ENCODE measurements around the gene ALKBH1.
"Not testable (repeated sequence)": the region's sequence is repeated elsewhere in the genome, so short reads cannot be mapped to it uniquely, and the experiment has no call there.

ALKBH1 gene

DNA sequence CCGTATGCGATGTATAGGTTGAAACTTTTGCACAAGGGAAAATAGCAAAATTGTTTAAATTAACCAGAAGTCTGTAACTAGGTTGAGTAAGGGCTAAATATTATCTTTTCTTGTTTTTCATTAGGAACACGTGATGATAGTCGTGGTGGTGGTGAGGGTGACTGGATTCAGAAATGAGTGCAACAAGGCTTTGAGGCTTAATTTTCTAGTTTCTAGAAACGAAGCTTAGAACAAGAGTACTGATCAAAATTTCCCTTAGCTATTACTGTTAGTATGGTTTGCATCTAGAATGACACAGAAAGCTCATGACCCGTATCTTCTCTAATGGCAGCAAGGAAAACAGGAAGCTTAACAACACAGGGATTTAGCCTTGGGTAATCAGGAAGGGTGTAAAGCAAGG lies 7.1 kb upstream of the ALKBH1 start:
- Histone ChIP-seq H3K4me1 (ENCODE audit: control insufficient read depth, insufficient read depth, low read length) (no peaks in the 10 kb centered on the region), H3K36me3 (ENCODE audit: control insufficient read depth, insufficient read depth, low read length) (peaks cover 17% of the 10 kb centered on the region), H3K4me3 (ENCODE audit: low read length) (no peak overlapping the region), H3K27me3 (ENCODE audit: control insufficient read depth, insufficient read depth, low read length) (no peaks in the 10 kb centered on the region), H3K27ac (ENCODE audit: low read depth, low read length) (no peak overlapping the region), H3K9ac (ENCODE audit: low read length) (no peak overlapping the region)

DNA sequence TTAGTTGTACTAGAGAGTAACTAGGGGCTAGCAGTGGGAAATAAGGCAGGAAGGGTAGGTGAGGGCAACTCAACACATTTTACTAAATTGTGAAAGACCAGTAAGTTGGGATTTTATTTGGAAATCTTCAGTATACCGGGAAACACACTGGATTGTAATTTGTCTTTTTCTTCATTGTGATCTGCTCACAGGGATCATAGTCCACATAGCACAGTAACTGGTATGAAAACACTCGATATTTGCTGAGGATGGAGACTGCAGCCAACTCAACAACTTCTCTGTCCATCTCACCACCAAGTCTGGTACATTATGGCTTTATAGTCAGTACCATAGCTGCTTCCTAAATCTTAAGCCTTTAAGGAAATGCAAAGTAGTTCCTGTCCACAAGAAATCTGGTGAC lies 2.5 kb upstream of the ALKBH1 start:
- Histone ChIP-seq H3K27me3 (ENCODE audit: control insufficient read depth, insufficient read depth, low read length) (no peaks in the 10 kb centered on the region), H3K4me3 (ENCODE audit: low read length) (no peak overlapping the region)

GRCh38 chr14:77709412-77709811 lies 1.6 kb upstream of the ALKBH1 start:
- H3K27ac ChIP-seq (ENCODE audit: low read depth, low read length), result no peak overlapping the region
- peaks cover 22% of the 10 kb centered on the region for H3K4me1 ChIP-seq (ENCODE audit: control insufficient read depth, insufficient read depth, low read length)
- H3K36me3 ChIP-seq (ENCODE audit: control insufficient read depth, insufficient read depth, low read length), result peaks cover 9% of the 10 kb centered on the region
- no peak overlapping the region for H3K4me3 ChIP-seq (ENCODE audit: low read length)
- H3K27me3 ChIP-seq (ENCODE audit: control insufficient read depth, insufficient read depth, low read length), result no peaks in the 10 kb centered on the region
- no peak overlapping the region for H3K9ac ChIP-seq (ENCODE audit: low read length)

More for the DNA sequence above, 2.5 kb upstream of the ALKBH1 start:
- H3K4me1 ChIP-seq (ENCODE audit: control insufficient read depth, insufficient read depth, low read length), result peaks cover 22% of the 10 kb centered on the region
- peaks cover 10% of the 10 kb centered on the region for H3K36me3 ChIP-seq (ENCODE audit: control insufficient read depth, insufficient read depth, low read length)
- no peak overlapping the region for H3K9ac ChIP-seq (ENCODE audit: low read length)
- H3K27ac ChIP-seq (ENCODE audit: low read depth, low read length), result no peak overlapping the region

GRCh38 chr14:77708749-77709148 lies 926 bp upstream of the ALKBH1 start:
- Histone ChIP-seq H3K4me1 (ENCODE audit: control insufficient read depth, insufficient read depth, low read length) (peaks cover 22% of the 10 kb centered on the region), H3K4me3 (ENCODE audit: low read length) (peak overlapping the region; percentile 99), H3K9ac (ENCODE audit: low read length) (no peak overlapping the region), H3K27me3 (ENCODE audit: control insufficient read depth, insufficient read depth, low read length) (no peaks in the 10 kb centered on the region), H3K36me3 (ENCODE audit: control insufficient read depth, insufficient read depth, low read length) (peaks cover 12% of the 10 kb centered on the region), H3K27ac (ENCODE audit: low read depth, low read length) (no peak overlapping the region)

DNA sequence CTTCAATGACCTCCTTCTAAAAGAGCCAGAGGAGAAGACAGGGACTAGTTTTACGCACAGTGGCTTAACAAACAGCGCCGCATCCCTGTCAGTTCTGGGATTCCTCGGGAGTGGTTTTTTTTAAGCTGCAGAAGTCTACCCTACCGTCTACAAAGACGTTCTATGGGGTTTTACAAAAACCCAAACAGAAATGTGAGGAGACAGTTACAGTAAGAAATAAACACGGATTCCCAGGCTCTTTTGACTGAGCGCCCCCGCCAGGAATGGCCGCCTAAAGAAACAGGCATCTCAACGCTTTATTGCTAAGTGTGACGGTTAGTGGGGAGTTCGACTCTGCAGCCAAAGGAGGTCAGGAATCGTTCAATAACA lies 484 bp downstream of the ALKBH1 start:
- Histone ChIP-seq H3K36me3 (ENCODE audit: control insufficient read depth, insufficient read depth, low read length) (peaks cover 12% of the 10 kb centered on the region), H3K27ac (ENCODE audit: low read depth, low read length) (peak overlapping the region; percentile 68), H3K4me3 (ENCODE audit: low read length) (peak overlapping the region; percentile 99), H3K4me1 (ENCODE audit: control insufficient read depth, insufficient read depth, low read length) (peaks cover 22% of the 10 kb centered on the region), H3K27me3 (ENCODE audit: control insufficient read depth, insufficient read depth, low read length) (no peaks in the 10 kb centered on the region), H3K9ac (ENCODE audit: low read length) (peak overlapping the region; percentile 96)

DNA sequence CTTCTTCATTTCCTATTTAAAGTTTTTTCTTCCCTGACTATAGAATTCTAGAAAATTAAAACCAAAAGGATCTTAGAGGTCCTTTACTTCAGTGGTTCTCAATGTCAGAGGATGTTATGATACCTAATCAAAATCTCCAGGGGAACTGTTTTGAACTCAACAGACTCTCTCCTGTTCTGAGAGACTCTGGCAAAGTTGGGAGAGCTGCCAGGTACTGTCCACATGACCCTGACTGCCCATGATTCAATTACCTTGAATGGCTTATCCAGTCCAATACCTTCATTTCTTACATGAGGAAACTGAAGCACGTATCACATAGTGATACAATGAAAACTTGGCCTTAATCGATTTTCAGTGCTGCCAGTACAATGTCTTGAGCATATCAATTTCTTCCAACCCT lies 16.6 kb downstream of the ALKBH1 start:
- Histone ChIP-seq H3K27me3 (ENCODE audit: control insufficient read depth, insufficient read depth, low read length) (no peaks in the 10 kb centered on the region), H3K27ac (ENCODE audit: low read depth, low read length) (no peak overlapping the region), H3K4me3 (ENCODE audit: low read length) (no peak overlapping the region), H3K36me3 (ENCODE audit: control insufficient read depth, insufficient read depth, low read length) (peaks cover 9% of the 10 kb centered on the region), H3K4me1 (ENCODE audit: control insufficient read depth, insufficient read depth, low read length) (no peaks in the 10 kb centered on the region), H3K9ac (ENCODE audit: low read length) (no peak overlapping the region)

- H3K4me3 ChIP-seq (ENCODE audit: low read length), result no peak overlapping the region
- no peak overlapping the region for H3K9ac ChIP-seq (ENCODE audit: low read length)
- H3K27me3 ChIP-seq (ENCODE audit: control insufficient read depth, insufficient read depth, low read length), result no peaks in the 10 kb centered on the region
- peak overlapping the region; percentile 64 for H3K27ac ChIP-seq (ENCODE audit: low read depth, low read length)
- peaks cover 9% of the 10 kb centered on the region for H3K4me1 ChIP-seq (ENCODE audit: control insufficient read depth, insufficient read depth, low read length)
- peaks cover 4% of the 10 kb centered on the region for H3K36me3 ChIP-seq (ENCODE audit: control insufficient read depth, insufficient read depth, low read length)
Measured at GRCh38 chr14:77682158-77682553, 25.7 kb downstream of the ALKBH1 start.

GRCh38 chr14:77681196-77682157 lies 26.3 kb downstream of the ALKBH1 start:
- Histone ChIP-seq H3K27ac (ENCODE audit: low read depth, low read length) (peak overlapping the region; percentile 64), H3K36me3 (ENCODE audit: control insufficient read depth, insufficient read depth, low read length) (peaks cover 4% of the 10 kb centered on the region), H3K4me3 (ENCODE audit: low read length) (no peak overlapping the region)

DNA sequence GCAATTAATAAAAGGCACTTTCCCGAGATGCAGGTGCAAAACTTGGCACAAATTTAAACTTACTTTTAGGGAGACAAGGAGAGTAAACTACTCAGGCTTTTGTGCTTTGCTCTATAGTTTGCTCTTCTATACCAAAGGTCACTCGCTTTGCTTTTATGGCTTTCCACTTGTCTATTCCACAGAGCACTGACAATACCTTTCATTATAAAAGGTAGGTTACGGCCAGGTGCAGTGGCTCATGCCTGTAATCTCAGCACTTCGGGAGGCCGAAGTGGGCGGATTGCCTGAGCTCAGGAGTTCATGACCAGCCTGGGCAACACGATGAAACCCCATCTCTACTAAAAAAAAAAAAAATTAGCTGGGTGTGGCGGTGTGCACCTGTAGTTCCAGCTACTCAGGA lies 32.9 kb downstream of the ALKBH1 start:
- peaks cover 12% of the 10 kb centered on the region for H3K36me3 ChIP-seq (ENCODE audit: control insufficient read depth, insufficient read depth, low read length)
- no peaks in the 10 kb centered on the region for H3K4me1 ChIP-seq (ENCODE audit: control insufficient read depth, insufficient read depth, low read length)
- no peak overlapping the region for H3K27ac ChIP-seq (ENCODE audit: low read depth, low read length)
- H3K4me3 ChIP-seq (ENCODE audit: low read length), result no peak overlapping the region
- H3K9ac ChIP-seq (ENCODE audit: low read length), result no peak overlapping the region
- no peaks in the 10 kb centered on the region for H3K27me3 ChIP-seq (ENCODE audit: control insufficient read depth, insufficient read depth, low read length)

More at GRCh38 chr14:77681196-77682157, 26.3 kb downstream of the ALKBH1 start:
- no peaks in the 10 kb centered on the region for H3K27me3 ChIP-seq (ENCODE audit: control insufficient read depth, insufficient read depth, low read length)
- H3K9ac ChIP-seq (ENCODE audit: low read length), result no peak overlapping the region
- peaks cover 9% of the 10 kb centered on the region for H3K4me1 ChIP-seq (ENCODE audit: control insufficient read depth, insufficient read depth, low read length)

DNA sequence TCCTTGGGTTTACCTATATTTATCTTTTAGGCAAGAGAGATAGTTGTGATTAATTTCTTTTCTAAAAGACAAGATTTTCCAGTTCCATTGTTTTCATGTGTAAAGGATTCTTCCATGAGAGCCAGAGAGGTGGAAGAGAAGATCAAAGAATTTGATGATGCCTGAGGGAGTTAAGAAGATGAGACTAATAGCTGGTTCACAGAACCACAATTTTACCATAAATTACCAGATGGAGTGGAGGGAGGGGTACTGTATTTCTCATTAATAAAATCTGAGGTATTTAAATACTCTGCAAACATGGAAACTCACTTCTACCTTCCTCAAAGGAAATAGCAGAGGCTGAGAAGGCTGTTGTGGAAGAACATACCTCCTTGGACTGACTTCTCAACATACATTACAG lies 34.6 kb downstream of the ALKBH1 start:
- no peak overlapping the region for H3K4me3 ChIP-seq (ENCODE audit: low read length)
- no peaks in the 10 kb centered on the region for H3K4me1 ChIP-seq (ENCODE audit: control insufficient read depth, insufficient read depth, low read length)
- no peaks in the 10 kb centered on the region for H3K27me3 ChIP-seq (ENCODE audit: control insufficient read depth, insufficient read depth, low read length)
- no peak overlapping the region for H3K27ac ChIP-seq (ENCODE audit: low read depth, low read length)
- H3K36me3 ChIP-seq (ENCODE audit: control insufficient read depth, insufficient read depth, low read length), result peaks cover 9% of the 10 kb centered on the region
- no peak overlapping the region for H3K9ac ChIP-seq (ENCODE audit: low read length)

DNA sequence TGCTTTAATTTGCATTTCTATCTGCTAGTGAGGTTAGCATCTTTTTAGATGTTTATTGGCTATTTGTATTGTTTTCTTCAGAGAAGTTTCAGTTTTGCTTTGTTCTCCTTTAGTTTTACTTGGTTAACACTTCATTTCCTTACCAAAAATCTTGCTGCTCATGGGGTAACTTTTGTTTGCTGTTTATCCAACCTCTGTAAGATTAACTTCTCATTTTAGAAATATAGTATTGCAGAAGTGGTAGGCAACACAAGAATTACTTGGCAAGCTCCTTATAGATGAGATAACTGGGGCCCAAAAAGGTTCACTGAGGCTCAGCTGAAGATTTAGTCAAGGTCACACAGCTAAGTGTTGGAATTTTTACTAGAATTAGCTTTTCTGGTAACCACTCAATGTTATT lies 40.5 kb downstream of the ALKBH1 start:
- no peaks in the 10 kb centered on the region for H3K36me3 ChIP-seq (ENCODE audit: control insufficient read depth, insufficient read depth, low read length)
- no peak overlapping the region for H3K4me3 ChIP-seq (ENCODE audit: low read length)
- no peaks in the 10 kb centered on the region for H3K4me1 ChIP-seq (ENCODE audit: control insufficient read depth, insufficient read depth, low read length)
- no peaks in the 10 kb centered on the region for H3K27me3 ChIP-seq (ENCODE audit: control insufficient read depth, insufficient read depth, low read length)
- H3K9ac ChIP-seq (ENCODE audit: low read length), result no peak overlapping the region
- no peak overlapping the region for H3K27ac ChIP-seq (ENCODE audit: low read depth, low read length)

DNA sequence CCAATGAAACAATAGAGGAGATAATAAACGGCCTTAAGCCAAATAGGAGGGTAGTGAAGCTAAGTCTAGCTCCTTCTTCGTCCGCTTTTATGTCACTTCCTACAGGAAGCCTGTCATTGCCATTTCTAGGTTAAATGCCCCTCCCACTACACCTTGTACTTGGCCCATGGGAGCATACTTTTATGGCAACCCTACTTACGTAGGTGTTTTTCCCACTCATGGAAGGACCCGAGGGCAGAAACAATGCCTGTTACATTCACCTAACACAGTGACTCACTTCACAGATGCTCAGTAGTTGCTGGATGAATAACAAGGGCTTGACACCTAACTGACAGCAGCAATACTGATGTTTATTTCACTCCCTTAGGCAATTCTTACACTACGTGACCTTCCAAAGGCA lies 44.5 kb downstream of the ALKBH1 start:
- H3K27me3 ChIP-seq (ENCODE audit: control insufficient read depth, insufficient read depth, low read length), result no peaks in the 10 kb centered on the region
- no peak overlapping the region for H3K27ac ChIP-seq (ENCODE audit: low read depth, low read length)
- no peaks in the 10 kb centered on the region for H3K4me1 ChIP-seq (ENCODE audit: control insufficient read depth, insufficient read depth, low read length)
- no peak overlapping the region for H3K4me3 ChIP-seq (ENCODE audit: low read length)
- no peak overlapping the region for H3K9ac ChIP-seq (ENCODE audit: low read length)
- H3K36me3 ChIP-seq (ENCODE audit: control insufficient read depth, insufficient read depth, low read length), result no peaks in the 10 kb centered on the region

DNA sequence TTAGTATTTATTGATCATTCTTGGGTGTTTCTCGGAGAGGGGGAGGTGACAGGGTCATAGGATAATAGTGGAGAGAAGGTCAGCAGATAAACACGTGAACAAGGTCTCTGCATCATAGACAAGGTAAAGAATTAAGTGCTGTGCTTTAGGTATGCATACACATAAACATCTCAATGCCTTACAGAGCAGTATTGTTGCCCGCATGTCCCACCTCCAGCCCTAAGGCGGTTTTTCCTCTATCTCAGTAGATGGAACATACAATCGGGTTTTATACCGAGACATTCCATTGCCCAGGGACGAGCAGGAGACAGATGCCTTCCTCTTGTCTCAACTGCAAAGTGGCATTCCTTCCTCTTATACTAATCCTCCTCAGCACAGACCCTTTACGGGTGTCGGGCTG lies 46.3 kb downstream of the ALKBH1 start:
- H3K27ac ChIP-seq (ENCODE audit: low read depth, low read length); H3K4me1 ChIP-seq (ENCODE audit: control insufficient read depth, insufficient read depth, low read length); H3K4me3 ChIP-seq (ENCODE audit: low read length); H3K36me3 ChIP-seq (ENCODE audit: control insufficient read depth, insufficient read depth, low read length); H3K9ac ChIP-seq (ENCODE audit: low read length); H3K27me3 ChIP-seq (ENCODE audit: control insufficient read depth, insufficient read depth, low read length): not testable (repeated sequence)
